IMR-90 (cell line): ENCODE results near the gene MSH3. TPM values are rescaled to one million over a fixed set of nuclear protein-coding genes. Genes with fewer than 3 reads are reported as not detected.

Experiments used
- ATAC-seq: fragments of 200-7000 bp; cut with Tn5 transposase; 2 replicates; pipeline ENCODE4 v1.9.1; 2020; ENCODE audit warnings: low read depth, mild to moderate bottlenecking, moderate library complexity
- BruUV-seq: library from RNA; stranded (reverse); fragments of 400-500 nt; replicated peaks from 2 replicates; lab custom pipeline; 2021; lab: Mats Ljungman, UMichigan
- CTCF ChIA-PET: fragments of 300-600 bp; formaldehyde crosslinking; extraction: SDS; loops from one replicate; lab custom pipeline; 2021; ENCODE audit warnings: antibody characterized with exemption; lab: Yijun Ruan, JAX
- POLR2A ChIA-PET: fragments of 300-600 bp; sonication (Branson Sonifier 250); formaldehyde crosslinking; loops from one replicate; lab custom pipeline; 2022; ENCODE audit warnings: antibody characterized with exemption; ENCODE audit not compliant: unreplicated experiment; lab: Charles Lee
- DNase-seq: peaks from one replicate; pipeline ENCODE4 v3.0.0; 2013
- H2AFZ ChIP-seq: replicated peaks from 2 replicates; pipeline ENCODE3; 2013; ENCODE audit warnings: low read length, mild to moderate bottlenecking; ENCODE audit not compliant: poor library complexity
- H2AK5ac ChIP-seq: 2 replicates; pipeline ENCODE4 v1.6.1; 2013; ENCODE audit warnings: low read depth, low read length, inconsistent platforms
- H2AK9ac ChIP-seq: replicated peaks from 2 replicates; pipeline ENCODE3; 2013; ENCODE audit warnings: mild to moderate bottlenecking, low read depth, low read length, moderate library complexity; ENCODE audit not compliant: poor library complexity
- H2BK120ac ChIP-seq: 2 replicates; pipeline ENCODE4 v1.6.1; 2013; ENCODE audit warnings: low read depth, low read length, inconsistent platforms
- H2BK15ac ChIP-seq: 3 replicates; pipeline ENCODE4 v1.6.1; 2013; ENCODE audit warnings: low read depth, low read length, inconsistent platforms
- H2BK20ac ChIP-seq: 2 replicates; pipeline ENCODE4 v1.6.1; 2013; ENCODE audit warnings: low read depth, mild to moderate bottlenecking, inconsistent platforms, low read length, moderate library complexity
- H2BK5ac ChIP-seq: 2 replicates; pipeline ENCODE4 v1.6.1; 2013; ENCODE audit warnings: mild to moderate bottlenecking, low read depth, low read length, inconsistent platforms; ENCODE audit not compliant: poor library complexity, severe bottlenecking
- H3K14ac ChIP-seq: replicated peaks from 2 replicates; pipeline ENCODE4 v1.6.1; 2013; ENCODE audit warnings: low read depth, low read length, inconsistent platforms
- H3K18ac ChIP-seq: 2 replicates; pipeline ENCODE4 v1.6.1; 2013; ENCODE audit warnings: low read depth, low read length, control low read depth
- H3K23ac ChIP-seq: 2 replicates; pipeline ENCODE4 v1.6.1; 2013; ENCODE audit warnings: low read depth, low read length, inconsistent platforms
- H3K27ac ChIP-seq: 2 replicates; pipeline ENCODE4 v1.5.1; 2013; ENCODE audit warnings: mild to moderate bottlenecking, control low read depth, low read length; ENCODE audit not compliant: insufficient read depth
- H3K27me3 ChIP-seq: 2 replicates; pipeline ENCODE4 v1.6.1; 2013; ENCODE audit warnings: low read length; ENCODE audit not compliant: control insufficient read depth, insufficient read depth
- H3K36me3 ChIP-seq: 2 replicates; pipeline ENCODE4 v1.6.1; 2013; ENCODE audit warnings: low read length, mixed read lengths; ENCODE audit not compliant: control insufficient read depth, insufficient read depth
- H3K4ac ChIP-seq: 2 replicates; pipeline ENCODE4 v1.6.1; 2013; ENCODE audit warnings: low read depth, low read length, inconsistent platforms
- H3K4me1 ChIP-seq: 2 replicates; pipeline ENCODE4 v1.6.1; 2013; ENCODE audit warnings: low read length, mixed read lengths; ENCODE audit not compliant: control insufficient read depth, insufficient read depth
- H3K4me2 ChIP-seq: 2 replicates; pipeline ENCODE4 v1.6.1; 2013; ENCODE audit warnings: low read depth, mild to moderate bottlenecking, control low read depth, low read length, moderate library complexity
- H3K4me3 ChIP-seq: 2 replicates; pipeline ENCODE4 v1.5.1; 2013; ENCODE audit warnings: low read depth, mild to moderate bottlenecking, control low read depth, low read length, moderate library complexity; ENCODE audit not compliant: insufficient read depth
- H3K56ac ChIP-seq: 2 replicates; pipeline ENCODE4 v1.6.1; 2013; ENCODE audit warnings: low read length, inconsistent platforms; ENCODE audit not compliant: insufficient read depth; ENCODE audit errors: extremely low read depth
- H3K79me1 ChIP-seq, 2 experiments: 2 replicates each; pipeline ENCODE4 v1.6.1; 2013; ENCODE audit warnings: low read length in 2 of 2, inconsistent platforms in 1 of 2, low read depth in 1 of 2
- H3K9ac ChIP-seq: 2 replicates; pipeline ENCODE4 v1.6.1; 2013; ENCODE audit warnings: low read depth, low read length, control low read depth
- H3K9me1 ChIP-seq: 2 replicates; pipeline ENCODE4 v1.6.1; 2013; ENCODE audit warnings: low read length, inconsistent platforms; ENCODE audit not compliant: insufficient read depth
- H3K9me3 ChIP-seq: 2 replicates; pipeline ENCODE4 v1.6.1; 2013; ENCODE audit warnings: low read length; ENCODE audit not compliant: control insufficient read depth, insufficient read depth
- H4K20me1 ChIP-seq: 2 replicates; pipeline ENCODE4 v1.6.1; 2013; ENCODE audit warnings: low read length, inconsistent platforms; ENCODE audit not compliant: insufficient read depth
- H4K5ac ChIP-seq: 2 replicates; pipeline ENCODE4 v1.6.1; 2013; ENCODE audit warnings: mild to moderate bottlenecking, low read depth, low read length, control low read depth
- H4K8ac ChIP-seq, 2 experiments: 2 replicates each; pipeline ENCODE4 v1.6.1; 2013; ENCODE audit warnings: low read depth in 2 of 2, low read length in 2 of 2, control low read depth in 1 of 2, inconsistent platforms in 1 of 2
- H4K91ac ChIP-seq: 2 replicates; pipeline ENCODE4 v1.6.1; 2013; ENCODE audit warnings: low read depth, low read length, inconsistent platforms; ENCODE audit not compliant: insufficient read depth
- BHLHE40 ChIP-seq: fragments of 150-350 bp; IDR thresholded peaks from 2 replicates; pipeline ENCODE4 v1.6.1; 2016; ENCODE audit warnings: mild to moderate bottlenecking, low read depth, low read length
- FOS ChIP-seq: fragments of 150-350 bp; IDR thresholded peaks from 2 replicates; pipeline ENCODE4 v1.6.1; 2016; ENCODE audit warnings: low read depth, low read length
- MAFK ChIP-seq: IDR thresholded peaks from 2 replicates; pipeline ENCODE4 v1.6.1; 2012; ENCODE audit warnings: low read depth, low read length, improper control_type of control experiment
- NFE2L2 ChIP-seq: fragments of 150-350 bp; IDR thresholded peaks from 2 replicates; pipeline ENCODE4 v1.6.1; 2016; ENCODE audit warnings: low read depth, mild to moderate bottlenecking, low read length
- POLR2A ChIP-seq: IDR thresholded peaks from 2 replicates; pipeline ENCODE4 v1.6.1; 2012; ENCODE audit warnings: mild to moderate bottlenecking, low read depth, low read length
- RCOR1 ChIP-seq: IDR thresholded peaks from 2 replicates; pipeline ENCODE4 v1.6.1; 2012; ENCODE audit warnings: mild to moderate bottlenecking, low read length, improper control_type of control experiment; ENCODE audit not compliant: insufficient replicate concordance
- RFX5 ChIP-seq: IDR thresholded peaks from 2 replicates; pipeline ENCODE4 v1.8.0; 2012; ENCODE audit warnings: low read depth, mild to moderate bottlenecking, low read length, moderate library complexity
- WGBS, 2 experiments: methylation state at CpG; one replicate each; pipeline versions ENCODE4 v1.1.5 to v1.1.7; 2013; ENCODE audit warnings: missing lambda C conversion rate in 2 of 2; ENCODE audit not compliant: insufficient read length in 1 of 2; ENCODE audit errors: extremely low coverage in 2 of 2; 5-methylcytosine and 5-hydroxymethylcytosine counted together
- dilution Hi-C: fragments of 300-500 bp; cut with HindIII; formaldehyde crosslinking; loops from one replicate; pipeline ENCODE4 v1.14.3; 2018; ENCODE audit warnings: low sequenced_read_pairs; ENCODE audit not compliant: unreplicated experiment
- in situ Hi-C: fragments of 300-500 bp; cut with MboI; formaldehyde crosslinking; loops from 3 replicates; pipeline ENCODE4 v1.14.3; 2019; ENCODE audit warnings: low sequenced_read_pairs, inconsistent platforms, mixed read lengths
- intact Hi-C: fragments of 100-400 bp; cut with micrococcal nuclease; formaldehyde crosslinking; loops from 2 replicates; pipeline ENCODE4 v1.10.0; 2022
- polyA plus RNA-seq, 3 experiments: library from polyadenylated mRNA; depleted of rRNA; stranded (reverse); fragments of >200 nt; gene quantifications; 2 replicates each; pipeline ENCODE4 v1.2.3, GENCODE V29; 2012; ENCODE audit warnings: low replicate concordance in 1 of 3
- total RNA-seq: library from RNA; depleted of rRNA; stranded (reverse); fragments of >200 nt; gene quantifications from 2 replicates; pipeline ENCODE4 v1.2.3, GENCODE V29; 2012

MSH3 gene
- total and polyA plus RNA-seq, 2 of the 4 experiments (the other 2 are of a cell fraction) = 4.6 to 13.3 TPM

- no peaks in the 10 kb centered on the region for H3K27me3 ChIP-seq
- H3K9me3 ChIP-seq = no peaks in the 10 kb centered on the region
- no TSS peak for BruUV-seq
- H3K4me1 ChIP-seq = peaks cover 2% of the 10 kb centered on the region; the same call in 1 of the 2 replicates
- H2BK15ac ChIP-seq = no peak overlapping the region
- in situ Hi-C loops (no loop called here), dilution Hi-C loops (no loop called here), intact Hi-C loops (no loop called here)
- no peak overlapping the region for H4K91ac ChIP-seq
- H3K9me1 ChIP-seq = no peaks in the 10 kb centered on the region; the same call in 1 of the 2 replicates
- H3K56ac ChIP-seq = no peak overlapping the region
- DNase-seq (no peak), ATAC-seq (no peak)
- no peak overlapping the region for H3K23ac ChIP-seq
- no peak overlapping the region for H3K9ac ChIP-seq
- H2BK20ac ChIP-seq = no peak overlapping the region
- H3K4me2 ChIP-seq = no peak overlapping the region
- H2AFZ ChIP-seq = no peak overlapping the region
- H2AK5ac ChIP-seq = no peak overlapping the region
- H3K4me3 ChIP-seq = no peak overlapping the region
- H2BK120ac ChIP-seq = no peak overlapping the region
- TF ChIP-seq RCOR1 (no peak), POLR2A (no peak), BHLHE40 (no peak), NFE2L2 (no peak), MAFK (no peak), RFX5 (no peak), FOS (no peak)
- H2AK9ac ChIP-seq = no peak overlapping the region
- ChIA-PET CTCF (no interaction called here), POLR2A (no interaction called here)
- H4K5ac ChIP-seq = no peak overlapping the region
- WGBS, 2 experiments = no CpG with 5 or more reads among the region's 3 CpGs
- H3K18ac ChIP-seq = no peak overlapping the region
- H2BK5ac ChIP-seq = no peak overlapping the region
- H3K4ac ChIP-seq = no peak overlapping the region
- H4K8ac ChIP-seq = no peak overlapping the region
- H3K14ac ChIP-seq = no peak overlapping the region
- H3K27ac ChIP-seq = no peak overlapping the region
- no peaks in the 10 kb centered on the region for H3K79me1 ChIP-seq
- no peaks in the 10 kb centered on the region for H3K36me3 ChIP-seq
- no peaks in the 10 kb centered on the region for H4K20me1 ChIP-seq
Measured at GRCh38 chr5:80912479-80912878, 258.0 kb downstream of the MSH3 start.
